ENCODE data around the gene STX18.

Gene STX18

DNA sequence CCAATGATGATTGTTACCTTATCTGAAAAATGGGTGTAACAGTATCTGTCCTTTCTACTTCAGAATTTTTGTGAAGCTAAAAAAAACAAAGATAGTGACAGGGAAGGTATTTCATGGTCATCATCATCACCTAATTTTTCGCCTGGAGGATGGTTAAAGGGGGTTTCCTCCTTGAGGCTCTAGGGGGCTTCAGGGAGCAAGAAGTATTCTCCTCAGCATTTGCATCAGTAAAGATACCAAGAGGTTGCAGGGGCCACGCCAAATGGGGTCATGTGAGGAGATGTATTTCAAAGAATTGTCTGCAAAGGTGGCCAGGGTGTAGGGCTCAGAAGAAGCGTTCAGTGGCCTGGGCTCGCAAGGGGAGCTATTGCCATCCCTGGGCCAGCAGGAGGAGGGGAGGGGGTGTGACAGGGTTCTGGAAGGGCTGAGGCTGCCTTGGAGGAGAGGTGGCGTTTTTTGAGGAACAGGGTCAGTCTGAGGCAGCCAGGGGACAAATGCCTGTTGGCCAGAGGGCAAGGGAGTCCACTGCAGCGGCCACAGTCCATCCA is 162.2 kb downstream of the STX18 start:
- intact Hi-C loops (cut with DNase I; ENCODE audit: low total_unique reads), result no loop called here
- H3K9me3 ChIP-seq, result no peaks in the 10 kb centered on the region
- no peak overlapping the region for H3K27ac ChIP-seq
- H3K27me3 ChIP-seq, result peaks cover 0 to 23% of the 10 kb centered on the region in 2 donors
- H3K4me3 ChIP-seq, result no peak overlapping the region
- H3K36me3 ChIP-seq, result no peaks in the 10 kb centered on the region
- no peak for TF ChIP-seq CTCF (IDR thresholded peaks at IDR 0.05)
- no peak for DNase-seq
- no peaks in the 10 kb centered on the region for H3K4me1 ChIP-seq

DNA sequence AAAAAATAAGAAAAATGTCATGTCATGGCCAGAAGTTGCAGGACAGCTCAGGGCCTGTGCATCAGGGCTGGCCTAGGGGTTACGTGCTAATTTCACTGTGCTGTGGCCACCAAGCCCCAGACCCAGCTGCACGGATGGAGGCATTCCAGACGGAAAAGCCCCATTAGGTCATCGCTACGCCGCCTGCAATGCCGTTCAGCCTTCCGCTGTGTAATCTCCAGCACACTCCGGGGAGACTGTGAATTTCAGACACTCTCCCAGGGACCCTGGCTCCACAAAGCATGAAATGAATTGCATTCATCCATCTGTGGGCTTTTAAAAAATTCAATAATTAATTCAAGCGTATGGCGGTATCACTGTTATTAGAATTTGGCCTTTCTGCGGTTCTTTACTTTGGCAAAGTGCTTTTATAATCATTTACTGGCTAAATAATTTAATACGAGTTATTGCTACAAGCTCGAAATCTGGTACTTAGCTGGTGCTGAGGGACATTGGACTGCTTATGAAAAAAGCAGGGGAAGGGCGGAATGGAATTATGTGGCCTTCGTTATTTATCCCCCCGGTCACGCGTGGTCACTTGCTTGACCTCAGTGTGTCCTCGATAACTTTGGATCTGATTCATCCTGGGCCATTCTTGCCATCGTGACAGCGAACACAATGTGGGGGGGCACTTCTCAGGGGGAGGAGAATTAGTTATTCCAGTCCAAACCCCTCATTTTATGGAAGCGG is 164.0 kb downstream of the STX18 start:
- Histone ChIP-seq H3K36me3 (no peaks in the 10 kb centered on the region), H3K4me1 (no peaks in the 10 kb centered on the region), H3K9me3 (peaks cover 0 to 3% (median 0%) of the 10 kb centered on the region in 3 donors), H3K27me3 (peaks cover 0 to 23% of the 10 kb centered on the region in 2 donors), H3K27ac (no peak overlapping the region), H3K4me3 (no peak overlapping the region)
- intact Hi-C loops (cut with DNase I; ENCODE audit: low total_unique reads), result no loop called here
- no peak for DNase-seq
- no peak for TF ChIP-seq CTCF (IDR thresholded peaks at IDR 0.05)

DNA sequence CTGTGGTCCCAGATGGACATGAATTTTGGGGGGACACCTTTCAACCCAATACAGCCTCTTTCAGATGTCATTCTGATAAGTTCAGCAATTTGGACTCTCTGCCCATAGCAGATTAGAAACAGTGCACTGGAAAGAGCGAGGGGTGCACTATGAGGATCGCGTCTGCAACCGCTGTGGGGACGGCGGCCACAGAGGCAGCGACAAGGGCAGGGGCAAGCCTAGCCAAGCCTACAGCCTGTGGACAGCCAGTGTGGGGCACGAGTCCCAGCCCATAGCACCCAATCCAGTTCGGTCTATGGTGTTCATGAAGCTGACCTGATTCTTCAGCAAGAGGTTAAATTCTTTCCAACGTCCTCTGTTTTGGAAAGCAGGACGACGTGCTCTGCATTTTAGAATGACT is 164.7 kb downstream of the STX18 start:
- no peaks in the 10 kb centered on the region for H3K4me1 ChIP-seq
- H3K36me3 ChIP-seq, result no peaks in the 10 kb centered on the region
- no peak overlapping the region for H3K4me3 ChIP-seq
- no peak overlapping the region for H3K27ac ChIP-seq
- H3K27me3 ChIP-seq, result peaks cover 0 to 17% of the 10 kb centered on the region in 2 donors
- TF ChIP-seq CTCF (IDR thresholded peaks at IDR 0.05), result no peak
- no peak for DNase-seq
- intact Hi-C loops (cut with DNase I; ENCODE audit: low total_unique reads), result no loop called here
- peaks cover 0 to 3% (median 0%) of the 10 kb centered on the region in 3 donors for H3K9me3 ChIP-seq

- peaks cover 0 to 3% (median 0%) of the 10 kb centered on the region in 3 donors for H3K9me3 ChIP-seq
- no peak overlapping the region for H3K27ac ChIP-seq
- H3K36me3 ChIP-seq, result no peaks in the 10 kb centered on the region
- H3K27me3 ChIP-seq, result peaks cover 0 to 15% of the 10 kb centered on the region in 2 donors
- H3K4me1 ChIP-seq, result no peaks in the 10 kb centered on the region
- intact Hi-C loops (cut with DNase I; ENCODE audit: low total_unique reads), result no loop called here
- H3K4me3 ChIP-seq, result no peak overlapping the region
- no peak for DNase-seq
- TF ChIP-seq CTCF (IDR thresholded peaks at IDR 0.05), result no peak
These were observed 165.8 kb downstream of the STX18 start for GRCh38 chr4:4376074-4376473.

GRCh38 chr4:4374388-4375098 is 167.3 kb downstream of the STX18 start:
- Histone ChIP-seq H3K4me1 (no peaks in the 10 kb centered on the region), H3K27ac (no peak overlapping the region), H3K9me3 (peaks cover 0 to 3% (median 0%) of the 10 kb centered on the region in 3 donors), H3K27me3 (peaks cover 0 to 11% of the 10 kb centered on the region in 2 donors), H3K36me3 (no peaks in the 10 kb centered on the region), H3K4me3 (no peak overlapping the region)
- no peak for DNase-seq
- TF ChIP-seq CTCF (IDR thresholded peaks at IDR 0.05), result no peak
- intact Hi-C loops (cut with DNase I; ENCODE audit: low total_unique reads), result no loop called here
